IPS-15b (cell line): ENCODE data around the gene NEIL1.

Experiments used
- H3K27me3 ChIP-seq: one replicate; pipeline ENCODE4 v1.6.1; 2013; ENCODE audit warnings: low read length; ENCODE audit not compliant: control insufficient read depth, insufficient read depth
- H3K36me3 ChIP-seq: one replicate; pipeline ENCODE4 v1.6.1; 2013; ENCODE audit warnings: low read length; ENCODE audit not compliant: control insufficient read depth, insufficient read depth
- H3K4me1 ChIP-seq: one replicate; pipeline ENCODE4 v1.6.1; 2013; ENCODE audit warnings: mild to moderate bottlenecking, low read length; ENCODE audit not compliant: control insufficient read depth, insufficient read depth
- H3K4me3 ChIP-seq: one replicate; pipeline ENCODE4 v1.5.1; 2013; ENCODE audit warnings: low read depth, low read length
- H3K9ac ChIP-seq: one replicate; pipeline ENCODE4 v1.6.1; 2013; ENCODE audit warnings: low read depth, mild to moderate bottlenecking, low read length
- H3K9me3 ChIP-seq: one replicate; pipeline ENCODE4 v1.6.1; 2013; ENCODE audit warnings: mild to moderate bottlenecking, low read length; ENCODE audit not compliant: control insufficient read depth, insufficient read depth

NEIL1 gene

GRCh38 chr15:75350601-75351361 lies 3.9 kb downstream of the NEIL1 start:
- Histone ChIP-seq H3K4me1 (no peaks in the 10 kb centered on the region), H3K4me3 (no peak overlapping the region), H3K27me3 (peaks cover 16% of the 10 kb centered on the region), H3K9ac (no peak overlapping the region), H3K9me3 (no peaks in the 10 kb centered on the region), H3K36me3 (peaks cover 5% of the 10 kb centered on the region)

GRCh38 chr15:75352186-75353080 lies 5.6 kb downstream of the NEIL1 start:
- Histone ChIP-seq H3K9ac (no peak overlapping the region), H3K4me3 (no peak overlapping the region), H3K9me3 (no peaks in the 10 kb centered on the region), H3K36me3 (peaks cover 12% of the 10 kb centered on the region), H3K27me3 (peaks cover 11% of the 10 kb centered on the region), H3K4me1 (no peaks in the 10 kb centered on the region)

GRCh38 chr15:75353604-75354003 lies 6.8 kb downstream of the NEIL1 start:
- Histone ChIP-seq H3K4me3 (no peak overlapping the region), H3K9ac (no peak overlapping the region), H3K36me3 (peaks cover 17% of the 10 kb centered on the region), H3K27me3 (peaks cover 8% of the 10 kb centered on the region), H3K9me3 (no peaks in the 10 kb centered on the region), H3K4me1 (no peaks in the 10 kb centered on the region)

- H3K4me3 ChIP-seq: no peak overlapping the region
- no peaks in the 10 kb centered on the region for H3K9me3 ChIP-seq
- no peak overlapping the region for H3K9ac ChIP-seq
- H3K4me1 ChIP-seq: no peaks in the 10 kb centered on the region
- H3K36me3 ChIP-seq: peaks cover 22% of the 10 kb centered on the region
- H3K27me3 ChIP-seq: no peaks in the 10 kb centered on the region
Measured at GRCh38 chr15:75354454-75354853, 7.6 kb downstream of the NEIL1 start.

GRCh38 chr15:75355369-75355768 lies 8.5 kb downstream of the NEIL1 start:
- no peaks in the 10 kb centered on the region for H3K27me3 ChIP-seq
- no peak overlapping the region for H3K4me3 ChIP-seq
- H3K36me3 ChIP-seq: peaks cover 32% of the 10 kb centered on the region
- no peaks in the 10 kb centered on the region for H3K9me3 ChIP-seq
- H3K4me1 ChIP-seq: no peaks in the 10 kb centered on the region
- no peak overlapping the region for H3K9ac ChIP-seq

- H3K4me3 ChIP-seq: no peak overlapping the region
- peaks cover 33% of the 10 kb centered on the region for H3K36me3 ChIP-seq
- H3K27me3 ChIP-seq: no peaks in the 10 kb centered on the region
- H3K9ac ChIP-seq: no peak overlapping the region
- H3K9me3 ChIP-seq: no peaks in the 10 kb centered on the region
- no peaks in the 10 kb centered on the region for H3K4me1 ChIP-seq
Measured at GRCh38 chr15:75356006-75356405, 9.2 kb downstream of the NEIL1 start.

GRCh38 chr15:75356517-75356916 lies 9.7 kb downstream of the NEIL1 start:
- Histone ChIP-seq H3K36me3 (peaks cover 38% of the 10 kb centered on the region), H3K27me3 (no peaks in the 10 kb centered on the region), H3K4me1 (no peaks in the 10 kb centered on the region), H3K9ac (no peak overlapping the region), H3K9me3 (no peaks in the 10 kb centered on the region), H3K4me3 (no peak overlapping the region)

- Histone ChIP-seq H3K4me1 (no peaks in the 10 kb centered on the region), H3K9ac (no peak overlapping the region), H3K36me3 (peaks cover 48% of the 10 kb centered on the region), H3K9me3 (no peaks in the 10 kb centered on the region), H3K27me3 (no peaks in the 10 kb centered on the region), H3K4me3 (no peak overlapping the region)
Measured at GRCh38 chr15:75357976-75358673, 11.3 kb downstream of the NEIL1 start.

GRCh38 chr15:75358771-75359536 lies 12.1 kb downstream of the NEIL1 start:
- no peaks in the 10 kb centered on the region for H3K27me3 ChIP-seq
- H3K36me3 ChIP-seq: peaks cover 50% of the 10 kb centered on the region
- H3K4me3 ChIP-seq: no peak overlapping the region
- no peaks in the 10 kb centered on the region for H3K4me1 ChIP-seq
- no peaks in the 10 kb centered on the region for H3K9me3 ChIP-seq
- H3K9ac ChIP-seq: no peak overlapping the region

GRCh38 chr15:75359537-75360250 lies 12.9 kb downstream of the NEIL1 start:
- Histone ChIP-seq H3K27me3 (no peaks in the 10 kb centered on the region), H3K4me3 (no peak overlapping the region), H3K9me3 (no peaks in the 10 kb centered on the region), H3K9ac (no peak overlapping the region), H3K4me1 (no peaks in the 10 kb centered on the region), H3K36me3 (peaks cover 56% of the 10 kb centered on the region)
